Suppressor macrophage treated with lipopolysaccharide for 4 hours (primary cell): ENCODE results near the gene ENTPD1.

ENCODE experiments used
- DNase-seq: peaks from one replicate; pipeline ENCODE4 v3.0.0-alpha.2; 2020

Gene ENTPD1

GRCh38 chr10:95833042-95833610 lies 77.2 kb downstream of the ENTPD1 start:
- no peak for DNase-seq

- no peak for DNase-seq
Observed at GRCh38 chr10:95834406-95834805, 78.4 kb downstream of the ENTPD1 start.

- DNase-seq = no peak
Observed at GRCh38 chr10:95835149-95835860, 79.3 kb downstream of the ENTPD1 start.

GRCh38 chr10:95835911-95836310 lies 79.9 kb downstream of the ENTPD1 start:
- no peak for DNase-seq

- DNase-seq = no peak
Observed at GRCh38 chr10:95836610-95837355, 80.8 kb downstream of the ENTPD1 start.

GRCh38 chr10:95837356-95837776 lies 81.4 kb downstream of the ENTPD1 start:
- DNase-seq = peak; percentile 43

- peak; percentile 67 for DNase-seq
Observed at GRCh38 chr10:95837783-95838182, 81.8 kb downstream of the ENTPD1 start.

- DNase-seq = no peak
Observed at GRCh38 chr10:95840121-95840520, 84.2 kb downstream of the ENTPD1 start.

- no peak for DNase-seq
Observed at GRCh38 chr10:95840681-95841080, 84.7 kb downstream of the ENTPD1 start.

GRCh38 chr10:95841661-95842498 lies 85.9 kb downstream of the ENTPD1 start:
- DNase-seq = peak; percentile 79

GRCh38 chr10:95845411-95845810 lies 89.4 kb downstream of the ENTPD1 start:
- no peak for DNase-seq

GRCh38 chr10:95847007-95847406 lies 91.0 kb downstream of the ENTPD1 start:
- no peak for DNase-seq

GRCh38 chr10:95848841-95849240 lies 92.9 kb downstream of the ENTPD1 start:
- no peak for DNase-seq

- DNase-seq = no peak
Observed at GRCh38 chr10:95850791-95851190, 94.8 kb downstream of the ENTPD1 start.

- DNase-seq = no peak
Observed at GRCh38 chr10:95860166-95860940, 104.4 kb downstream of the ENTPD1 start.

GRCh38 chr10:95861386-95861785 lies 105.4 kb downstream of the ENTPD1 start:
- DNase-seq = no peak

- DNase-seq = peak; percentile 70
Observed at GRCh38 chr10:95864906-95865813, 109.2 kb downstream of the ENTPD1 start.

GRCh38 chr10:95865814-95866466 lies 110.0 kb downstream of the ENTPD1 start:
- no peak for DNase-seq

GRCh38 chr10:95866467-95866842 lies 110.5 kb downstream of the ENTPD1 start:
- DNase-seq = no peak

- DNase-seq = no peak
Observed at GRCh38 chr10:95867866-95868265, 111.9 kb downstream of the ENTPD1 start.
